ENCODE data around the gene HDAC7.

DNA sequence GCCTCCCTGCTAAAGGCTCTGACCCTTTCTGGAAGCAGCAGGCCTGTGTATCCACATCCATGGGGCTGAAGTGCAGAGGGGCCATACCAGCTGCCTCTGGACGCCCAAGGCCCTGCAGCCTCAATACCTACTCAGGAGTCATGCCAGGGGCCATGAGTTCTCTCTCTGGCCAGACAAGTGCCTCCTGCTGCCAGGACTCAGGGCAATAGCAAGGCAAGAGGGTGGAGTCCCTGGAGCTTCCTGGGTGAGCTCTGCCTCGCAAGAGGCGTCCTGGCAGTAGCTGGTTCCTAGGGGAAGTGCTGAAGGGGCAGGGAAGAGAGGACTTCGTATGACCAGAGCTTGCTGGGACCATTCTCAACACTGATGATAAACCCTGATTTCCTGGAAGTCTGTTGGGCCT lies 83.5 kb downstream of the HDAC7 start:
- TF ChIP-seq, protein P1, sequence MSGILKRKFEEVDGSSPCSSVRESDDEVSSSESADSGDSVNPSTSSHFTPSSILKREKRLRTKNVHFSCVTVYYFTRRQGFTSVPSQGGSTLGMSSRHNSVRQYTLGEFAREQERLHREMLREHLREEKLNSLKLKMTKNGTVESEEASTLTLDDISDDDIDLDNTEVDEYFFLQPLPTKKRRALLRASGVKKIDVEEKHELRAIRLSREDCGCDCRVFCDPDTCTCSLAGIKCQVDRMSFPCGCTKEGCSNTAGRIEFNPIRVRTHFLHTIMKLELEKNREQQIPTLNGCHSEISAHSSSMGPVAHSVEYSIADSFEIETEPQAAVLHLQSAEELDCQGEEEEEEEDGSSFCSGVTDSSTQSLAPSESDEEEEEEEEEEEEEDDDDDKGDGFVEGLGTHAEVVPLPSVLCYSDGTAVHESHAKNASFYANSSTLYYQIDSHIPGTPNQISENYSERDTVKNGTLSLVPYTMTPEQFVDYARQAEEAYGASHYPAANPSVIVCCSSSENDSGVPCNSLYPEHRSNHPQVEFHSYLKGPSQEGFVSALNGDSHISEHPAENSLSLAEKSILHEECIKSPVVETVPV (CRISPR knock-in tag; IDR thresholded peaks at IDR 0.05): no peak
- TF ChIP-seq ARNTL (CRISPR knock-in tag; IDR thresholded peaks at IDR 0.05; ENCODE audit: borderline replicate concordance, low read depth) (no peak), ZNF565 (CRISPR knock-in tag; conservative IDR thresholded peaks at IDR 0.05; ENCODE audit: low read depth) (no peak), ZNF8 (CRISPR knock-in tag; IDR thresholded peaks at IDR 0.05) (no peak), OSR1 (CRISPR knock-in tag; IDR thresholded peaks at IDR 0.05) (no peak), ZFP30 (CRISPR knock-in tag; IDR thresholded peaks at IDR 0.05) (no peak), RARB (CRISPR knock-in tag; IDR thresholded peaks at IDR 0.05) (no peak), PPARA (CRISPR knock-in tag; IDR thresholded peaks at IDR 0.05; ENCODE audit: borderline replicate concordance) (no peak), TCF4 (CRISPR knock-in tag; IDR thresholded peaks at IDR 0.05; ENCODE audit: borderline replicate concordance) (no peak), ZC3H10 (CRISPR knock-in tag; IDR thresholded peaks at IDR 0.05) (no peak), CSDC2 (CRISPR knock-in tag; IDR thresholded peaks at IDR 0.05) (no peak)
- TF ChIP-seq, protein P2, sequence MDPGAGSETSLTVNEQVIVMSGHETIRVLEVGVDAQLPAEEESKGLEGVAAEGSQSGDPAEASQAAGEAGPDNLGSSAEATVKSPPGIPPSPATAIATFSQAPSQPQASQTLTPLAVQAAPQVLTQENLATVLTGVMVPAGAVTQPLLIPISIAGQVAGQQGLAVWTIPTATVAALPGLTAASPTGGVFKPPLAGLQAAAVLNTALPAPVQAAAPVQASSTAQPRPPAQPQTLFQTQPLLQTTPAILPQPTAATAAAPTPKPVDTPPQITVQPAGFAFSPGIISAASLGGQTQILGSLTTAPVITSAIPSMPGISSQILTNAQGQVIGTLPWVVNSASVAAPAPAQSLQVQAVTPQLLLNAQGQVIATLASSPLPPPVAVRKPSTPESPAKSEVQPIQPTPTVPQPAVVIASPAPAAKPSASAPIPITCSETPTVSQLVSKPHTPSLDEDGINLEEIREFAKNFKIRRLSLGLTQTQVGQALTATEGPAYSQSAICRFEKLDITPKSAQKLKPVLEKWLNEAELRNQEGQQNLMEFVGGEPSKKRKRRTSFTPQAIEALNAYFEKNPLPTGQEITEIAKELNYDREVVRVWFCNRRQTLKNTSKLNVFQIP (CRISPR knock-in tag; IDR thresholded peaks at IDR 0.05; ENCODE audit: borderline replicate concordance, low read depth): no peak
- TF ChIP-seq, protein P3, sequence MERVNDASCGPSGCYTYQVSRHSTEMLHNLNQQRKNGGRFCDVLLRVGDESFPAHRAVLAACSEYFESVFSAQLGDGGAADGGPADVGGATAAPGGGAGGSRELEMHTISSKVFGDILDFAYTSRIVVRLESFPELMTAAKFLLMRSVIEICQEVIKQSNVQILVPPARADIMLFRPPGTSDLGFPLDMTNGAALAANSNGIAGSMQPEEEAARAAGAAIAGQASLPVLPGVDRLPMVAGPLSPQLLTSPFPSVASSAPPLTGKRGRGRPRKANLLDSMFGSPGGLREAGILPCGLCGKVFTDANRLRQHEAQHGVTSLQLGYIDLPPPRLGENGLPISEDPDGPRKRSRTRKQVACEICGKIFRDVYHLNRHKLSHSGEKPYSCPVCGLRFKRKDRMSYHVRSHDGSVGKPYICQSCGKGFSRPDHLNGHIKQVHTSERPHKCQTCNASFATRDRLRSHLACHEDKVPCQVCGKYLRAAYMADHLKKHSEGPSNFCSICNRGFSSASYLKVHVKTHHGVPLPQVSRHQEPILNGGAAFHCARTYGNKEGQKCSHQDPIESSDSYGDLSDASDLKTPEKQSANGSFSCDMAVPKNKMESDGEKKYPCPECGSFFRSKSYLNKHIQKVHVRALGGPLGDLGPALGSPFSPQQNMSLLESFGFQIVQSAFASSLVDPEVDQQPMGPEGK (CRISPR knock-in tag; IDR thresholded peaks at IDR 0.05; ENCODE audit: borderline replicate concordance): no peak
- TF ChIP-seq, protein P4, sequence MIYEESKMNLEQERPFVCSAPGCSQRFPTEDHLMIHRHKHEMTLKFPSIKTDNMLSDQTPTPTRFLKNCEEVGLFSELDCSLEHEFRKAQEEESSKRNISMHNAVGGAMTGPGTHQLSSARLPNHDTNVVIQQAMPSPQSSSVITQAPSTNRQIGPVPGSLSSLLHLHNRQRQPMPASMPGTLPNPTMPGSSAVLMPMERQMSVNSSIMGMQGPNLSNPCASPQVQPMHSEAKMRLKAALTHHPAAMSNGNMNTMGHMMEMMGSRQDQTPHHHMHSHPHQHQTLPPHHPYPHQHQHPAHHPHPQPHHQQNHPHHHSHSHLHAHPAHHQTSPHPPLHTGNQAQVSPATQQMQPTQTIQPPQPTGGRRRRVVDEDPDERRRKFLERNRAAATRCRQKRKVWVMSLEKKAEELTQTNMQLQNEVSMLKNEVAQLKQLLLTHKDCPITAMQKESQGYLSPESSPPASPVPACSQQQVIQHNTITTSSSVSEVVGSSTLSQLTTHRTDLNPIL (CRISPR knock-in tag; IDR thresholded peaks at IDR 0.05; ENCODE audit: low read depth): no peak
